ENCODE data around the gene ISLR2.

- no peak for TF ChIP-seq CTCF (optimal IDR thresholded peaks at IDR 0.05 in 1 of 3, IDR thresholded peaks at IDR 0.05 in 1 of 3, conservative IDR thresholded peaks at IDR 0.05 in 1 of 3; ENCODE audit: extremely low read depth in 1 of 3, insufficient read depth in 2 of 3, low read length in 3 of 3)
- TF ChIP-seq EZH2 (IDR thresholded peaks at IDR 0.05; ENCODE audit: low read length), result no peak
Measured at GRCh38 chr15:74178326-74179100, 48.1 kb downstream of the ISLR2 start.
